Smooth muscle cell of the brain vasculature (primary cell): ENCODE measurements around the gene C22orf39.

Experiments
- DNase-seq: peaks from one replicate; pipeline ENCODE4 v3.0.0-alpha.2; 2012; ENCODE audit warnings: low read depth, low spot score

C22orf39 gene

GRCh38 chr22:19400881-19401280 is 46.6 kb downstream of the C22orf39 start:
- DNase-seq, result no peak

- DNase-seq, result no peak
Measured at GRCh38 chr22:19398652-19399051, 48.9 kb downstream of the C22orf39 start.

- no peak for DNase-seq
Measured at GRCh38 chr22:19398206-19398605, 49.3 kb downstream of the C22orf39 start.

GRCh38 chr22:19397734-19398104 is 49.8 kb downstream of the C22orf39 start:
- no peak for DNase-seq

GRCh38 chr22:19396934-19397733 is 50.4 kb downstream of the C22orf39 start:
- no peak for DNase-seq

- DNase-seq, result no peak
Measured at GRCh38 chr22:19396561-19396933, 51.0 kb downstream of the C22orf39 start.

- no peak for DNase-seq
Measured at GRCh38 chr22:19395276-19395675, 52.2 kb downstream of the C22orf39 start.

- no peak for DNase-seq
Measured at GRCh38 chr22:19394274-19395050, 53.0 kb downstream of the C22orf39 start.

GRCh38 chr22:19393704-19394103 is 53.8 kb downstream of the C22orf39 start:
- DNase-seq, result no peak
